Measurements from ENCODE around the gene WWOX. TPM values are rescaled to one million over a fixed set of nuclear protein-coding genes. Genes with fewer than 3 reads are reported as not detected.

The WWOX gene
- total RNA-seq, 1 donor from 2014 or later = 19.2 TPM

DNA sequence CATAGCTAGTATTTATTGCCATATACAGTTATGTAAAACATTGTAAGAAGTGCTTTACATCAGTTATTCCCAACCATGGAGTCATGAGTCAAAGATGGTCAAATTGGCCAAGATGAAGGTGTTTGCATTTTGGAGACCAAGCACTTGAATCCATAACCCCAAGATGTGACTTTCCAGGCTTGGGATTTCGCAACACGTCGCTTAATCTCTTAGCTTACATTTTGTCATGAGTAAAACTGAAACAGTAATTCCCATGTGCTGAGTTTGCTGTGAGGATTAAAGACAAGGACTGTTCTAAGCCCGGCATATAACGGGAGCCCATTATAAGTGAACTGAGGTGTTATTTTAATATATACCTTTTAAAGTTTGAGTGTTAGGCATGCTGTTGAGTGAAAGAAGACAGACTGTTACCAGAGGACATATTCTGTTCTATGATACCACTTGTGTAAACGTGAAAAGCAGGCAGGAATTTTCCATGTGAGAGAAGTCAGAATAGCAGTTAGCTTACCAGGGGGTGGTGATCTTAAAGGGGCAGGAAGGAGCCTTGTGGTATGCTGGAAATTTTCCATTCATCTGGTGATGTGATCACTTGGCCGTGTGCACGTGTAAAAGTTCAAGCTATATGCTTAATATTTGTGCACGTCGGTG, 484.9 kb downstream of the WWOX start:
- Histone ChIP-seq H3K27ac (no peak overlapping the region), H3K9me3 (no peaks in the 10 kb centered on the region), H3K27me3 (ENCODE audit: low read depth) (no peaks in the 10 kb centered on the region), H3K4me1 (no peaks in the 10 kb centered on the region), H3K36me3 (no peaks in the 10 kb centered on the region), H3K4me3 (no peak overlapping the region)
- intact Hi-C loops (cut with DNase I) = no loop called here
- ATAC-seq (no peak), DNase-seq (no peak)
- TF ChIP-seq, protein P1, sequence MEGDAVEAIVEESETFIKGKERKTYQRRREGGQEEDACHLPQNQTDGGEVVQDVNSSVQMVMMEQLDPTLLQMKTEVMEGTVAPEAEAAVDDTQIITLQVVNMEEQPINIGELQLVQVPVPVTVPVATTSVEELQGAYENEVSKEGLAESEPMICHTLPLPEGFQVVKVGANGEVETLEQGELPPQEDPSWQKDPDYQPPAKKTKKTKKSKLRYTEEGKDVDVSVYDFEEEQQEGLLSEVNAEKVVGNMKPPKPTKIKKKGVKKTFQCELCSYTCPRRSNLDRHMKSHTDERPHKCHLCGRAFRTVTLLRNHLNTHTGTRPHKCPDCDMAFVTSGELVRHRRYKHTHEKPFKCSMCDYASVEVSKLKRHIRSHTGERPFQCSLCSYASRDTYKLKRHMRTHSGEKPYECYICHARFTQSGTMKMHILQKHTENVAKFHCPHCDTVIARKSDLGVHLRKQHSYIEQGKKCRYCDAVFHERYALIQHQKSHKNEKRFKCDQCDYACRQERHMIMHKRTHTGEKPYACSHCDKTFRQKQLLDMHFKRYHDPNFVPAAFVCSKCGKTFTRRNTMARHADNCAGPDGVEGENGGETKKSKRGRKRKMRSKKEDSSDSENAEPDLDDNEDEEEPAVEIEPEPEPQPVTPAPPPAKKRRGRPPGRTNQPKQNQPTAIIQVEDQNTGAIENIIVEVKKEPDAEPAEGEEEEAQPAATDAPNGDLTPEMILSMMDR (IDR thresholded peaks at IDR 0.05) = no peak

DNA sequence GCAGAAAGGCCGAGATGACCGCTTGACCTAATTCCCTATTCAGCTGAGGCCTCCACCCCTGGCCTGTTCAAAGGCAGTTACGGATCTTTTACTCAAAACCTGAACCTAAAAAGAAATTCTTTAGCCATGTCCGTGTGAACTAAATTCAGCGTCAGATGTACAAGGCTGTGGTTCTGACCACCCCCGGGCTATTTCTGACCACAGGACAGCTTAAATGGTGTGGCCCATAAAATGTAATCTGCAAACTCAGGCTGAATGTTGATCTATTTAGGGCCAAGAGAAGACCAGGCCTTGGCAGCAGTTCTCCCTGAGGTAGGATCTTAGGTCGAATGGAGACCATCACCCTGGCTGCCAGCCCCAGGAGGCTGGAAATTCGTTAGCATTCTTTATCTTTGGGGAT, 485.5 kb downstream of the WWOX start:
- Histone ChIP-seq H3K4me3 (no peak overlapping the region), H3K9me3 (no peaks in the 10 kb centered on the region), H3K36me3 (no peaks in the 10 kb centered on the region), H3K27me3 (ENCODE audit: low read depth) (no peaks in the 10 kb centered on the region), H3K4me1 (no peaks in the 10 kb centered on the region), H3K27ac (no peak overlapping the region)
- ATAC-seq (no peak), DNase-seq (no peak)
- intact Hi-C loops (cut with DNase I) = no loop called here
- TF ChIP-seq, protein P1 (IDR thresholded peaks at IDR 0.05) = no peak

- no peak overlapping the region for H3K27ac ChIP-seq
- no peaks in the 10 kb centered on the region for H3K27me3 ChIP-seq (ENCODE audit: low read depth)
- peak; percentile 51 to 74 for ATAC-seq
- no peak overlapping the region for H3K4me3 ChIP-seq
- intact Hi-C loops (cut with DNase I) = no loop called here
- no peaks in the 10 kb centered on the region for H3K36me3 ChIP-seq
- TF ChIP-seq, protein P1 (IDR thresholded peaks at IDR 0.05) = no peak
- no peaks in the 10 kb centered on the region for H3K4me1 ChIP-seq
- no peak for DNase-seq
- H3K9me3 ChIP-seq = no peaks in the 10 kb centered on the region
Observed at GRCh38 chr16:78589331-78589730, 489.9 kb downstream of the WWOX start.

DNA sequence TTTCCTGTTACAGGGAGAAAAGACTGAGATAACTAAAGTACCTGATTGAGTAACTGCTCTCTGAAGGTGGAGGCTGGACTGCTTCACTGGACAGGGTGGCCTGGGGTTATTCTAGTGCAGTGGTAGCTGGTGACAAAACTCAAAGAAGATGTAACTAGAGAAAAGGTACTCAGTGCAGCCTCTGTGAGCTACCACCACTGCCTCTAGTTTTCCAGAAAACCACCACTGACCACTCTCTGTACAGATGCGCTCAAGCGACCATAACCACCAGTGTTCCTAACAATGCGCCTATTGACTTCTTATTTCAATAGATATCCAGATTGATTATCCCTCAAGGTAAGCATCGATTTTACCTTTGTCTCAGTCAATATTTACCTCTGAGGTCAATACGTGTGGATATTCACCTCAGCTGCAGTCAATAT, 492.2 kb downstream of the WWOX start:
- Histone ChIP-seq H3K4me1 (no peaks in the 10 kb centered on the region), H3K9me3 (no peaks in the 10 kb centered on the region), H3K27ac (no peak overlapping the region), H3K36me3 (no peaks in the 10 kb centered on the region), H3K4me3 (no peak overlapping the region), H3K27me3 (ENCODE audit: low read depth) (no peaks in the 10 kb centered on the region)
- DNase-seq = no peak
- ATAC-seq = no peak
- TF ChIP-seq, protein P1 (IDR thresholded peaks at IDR 0.05) = no peak
- intact Hi-C loops (cut with DNase I) = no loop called here

DNA sequence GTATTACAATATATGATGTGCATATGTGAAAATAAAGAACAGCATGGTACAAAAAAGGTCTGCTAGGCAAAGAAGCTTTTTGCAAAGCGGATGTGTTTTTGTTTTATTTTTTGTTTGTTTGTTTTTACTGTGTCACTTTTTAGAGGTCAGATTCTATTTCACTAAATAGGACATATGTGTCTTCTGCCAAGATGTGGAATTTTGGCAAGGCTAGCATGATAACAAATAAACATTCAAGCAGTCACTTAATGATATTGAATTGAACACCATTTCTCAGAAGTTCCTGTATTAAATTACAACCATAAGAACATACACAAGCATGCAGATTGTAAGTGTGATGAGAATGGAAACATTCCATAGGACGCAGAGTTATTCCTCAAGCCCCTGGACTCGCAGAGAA, 492.7 kb downstream of the WWOX start:
- no peaks in the 10 kb centered on the region for H3K36me3 ChIP-seq
- no peak overlapping the region for H3K4me3 ChIP-seq
- TF ChIP-seq, protein P1 (IDR thresholded peaks at IDR 0.05) = no peak
- H3K27me3 ChIP-seq (ENCODE audit: low read depth) = no peaks in the 10 kb centered on the region
- DNase-seq (no peak), ATAC-seq (no peak)
- intact Hi-C loops (cut with DNase I) = no loop called here
- H3K4me1 ChIP-seq = no peaks in the 10 kb centered on the region
- H3K9me3 ChIP-seq = no peaks in the 10 kb centered on the region
- H3K27ac ChIP-seq = no peak overlapping the region

Data from lower lobe of right lung (tissue), 2 donors.